Measurements from ENCODE around the gene PGK1.

- TF ChIP-seq CTCF (IDR thresholded peaks at IDR 0.05 in 2 of 3, conservative IDR thresholded peaks at IDR 0.05 in 1 of 3; ENCODE audit: borderline replicate concordance in 1 of 3, insufficient read depth in 1 of 3, low read depth in 2 of 3, low read length in 2 of 3) = no peak
- TF ChIP-seq SIN3A (IDR thresholded peaks at IDR 0.05; ENCODE audit: low read depth) = no peak
- TF ChIP-seq POLR2A (IDR thresholded peaks at IDR 0.05; ENCODE audit: borderline replicate concordance, extremely low read depth, insufficient read depth, insufficient read length) = no peak
- TF ChIP-seq POLR2AphosphoS5 (IDR thresholded peaks at IDR 0.05; ENCODE audit: low read depth, low read length) = no peak
Observed at GRCh38 chrX:78063687-78064086, 40.4 kb upstream of the PGK1 start.
